Measurements from ENCODE around the gene HOXD11. TPM values are rescaled to one million over a fixed set of nuclear protein-coding genes. Genes with fewer than 3 reads are reported as not detected.

HOXD11 gene
- total RNA-seq, 1 donor from 2014 or later = 1.1 TPM

DNA sequence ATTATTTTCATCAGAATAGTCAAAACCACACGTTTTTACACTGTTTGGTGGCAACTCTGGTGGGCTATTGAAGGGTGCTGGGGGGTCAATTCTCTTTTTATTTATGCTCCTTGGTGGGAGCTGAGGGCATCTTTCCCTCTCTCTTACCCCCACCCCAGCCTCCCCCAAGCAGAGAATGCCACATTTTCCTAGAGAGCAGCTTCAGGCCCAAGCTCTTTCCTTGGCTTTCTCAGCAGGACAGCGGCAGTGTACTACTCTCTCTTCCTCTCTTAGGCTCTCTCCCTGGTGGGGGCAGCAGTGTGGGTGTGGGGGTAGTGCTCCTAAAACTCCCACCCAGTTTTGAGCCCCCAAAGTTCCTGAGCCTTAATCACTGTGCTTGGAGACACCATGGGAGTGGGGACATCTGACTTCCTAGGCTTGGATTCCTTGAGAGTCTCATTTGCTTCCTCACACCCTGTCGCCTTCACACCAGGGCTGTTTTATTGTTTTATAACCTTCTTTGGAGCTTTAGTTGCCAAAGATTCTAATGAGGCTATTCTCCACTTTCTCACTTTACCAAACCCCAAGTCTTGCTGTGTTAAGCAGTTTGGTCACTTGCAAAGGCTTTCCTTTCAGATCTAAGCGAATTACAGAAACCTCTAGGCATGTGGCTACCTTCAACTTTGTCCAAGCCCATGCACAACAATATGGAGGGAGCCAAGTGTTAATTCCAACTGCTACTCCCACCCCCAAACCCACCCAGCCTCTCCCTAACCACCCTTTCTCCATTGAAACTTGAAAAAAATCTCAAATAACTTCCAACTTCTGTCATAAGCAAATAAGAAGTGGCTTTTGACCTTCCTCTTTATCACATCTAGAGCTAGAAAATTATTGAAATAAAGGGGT, 38.2 kb downstream of the HOXD11 start:
- TF ChIP-seq, protein P1, sequence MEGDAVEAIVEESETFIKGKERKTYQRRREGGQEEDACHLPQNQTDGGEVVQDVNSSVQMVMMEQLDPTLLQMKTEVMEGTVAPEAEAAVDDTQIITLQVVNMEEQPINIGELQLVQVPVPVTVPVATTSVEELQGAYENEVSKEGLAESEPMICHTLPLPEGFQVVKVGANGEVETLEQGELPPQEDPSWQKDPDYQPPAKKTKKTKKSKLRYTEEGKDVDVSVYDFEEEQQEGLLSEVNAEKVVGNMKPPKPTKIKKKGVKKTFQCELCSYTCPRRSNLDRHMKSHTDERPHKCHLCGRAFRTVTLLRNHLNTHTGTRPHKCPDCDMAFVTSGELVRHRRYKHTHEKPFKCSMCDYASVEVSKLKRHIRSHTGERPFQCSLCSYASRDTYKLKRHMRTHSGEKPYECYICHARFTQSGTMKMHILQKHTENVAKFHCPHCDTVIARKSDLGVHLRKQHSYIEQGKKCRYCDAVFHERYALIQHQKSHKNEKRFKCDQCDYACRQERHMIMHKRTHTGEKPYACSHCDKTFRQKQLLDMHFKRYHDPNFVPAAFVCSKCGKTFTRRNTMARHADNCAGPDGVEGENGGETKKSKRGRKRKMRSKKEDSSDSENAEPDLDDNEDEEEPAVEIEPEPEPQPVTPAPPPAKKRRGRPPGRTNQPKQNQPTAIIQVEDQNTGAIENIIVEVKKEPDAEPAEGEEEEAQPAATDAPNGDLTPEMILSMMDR (conservative IDR thresholded peaks at IDR 0.05) = no peak
- peaks cover 98% of the 10 kb centered on the region for H3K27me3 Mint-ChIP-seq
- H3K9me3 Mint-ChIP-seq = no peaks in the 10 kb centered on the region
- H3K4me3 Mint-ChIP-seq = no peak overlapping the region
- H3K27ac Mint-ChIP-seq = no peak overlapping the region
- peaks cover 15% of the 10 kb centered on the region for H3K4me1 Mint-ChIP-seq (ENCODE audit: unreplicated experiment)
- H3K36me3 Mint-ChIP-seq = peaks cover 6% of the 10 kb centered on the region
- DNase-seq (ENCODE audit: extremely low spot score, unreplicated experiment) = no peak

DNA sequence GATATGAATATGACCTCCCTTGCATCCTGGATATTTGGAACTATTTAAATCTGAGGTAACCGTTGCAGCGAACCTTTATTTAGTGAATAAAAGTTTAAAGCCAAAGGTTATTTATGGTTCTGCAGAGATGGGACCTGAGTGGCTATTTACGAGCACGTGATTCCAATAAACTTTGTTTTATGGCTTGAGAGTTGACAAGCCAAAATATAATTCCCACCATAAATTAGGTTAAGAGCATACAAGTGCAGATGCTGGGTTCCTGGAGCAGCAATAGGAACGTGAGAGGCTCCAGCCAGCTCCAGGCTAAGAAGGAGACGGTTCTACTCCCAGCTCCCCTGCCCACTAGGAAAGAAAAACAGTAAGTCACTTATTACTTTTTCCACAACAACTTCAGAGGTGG, 39.0 kb downstream of the HOXD11 start:
- H3K4me1 Mint-ChIP-seq (ENCODE audit: unreplicated experiment) = peaks cover 17% of the 10 kb centered on the region

DNA sequence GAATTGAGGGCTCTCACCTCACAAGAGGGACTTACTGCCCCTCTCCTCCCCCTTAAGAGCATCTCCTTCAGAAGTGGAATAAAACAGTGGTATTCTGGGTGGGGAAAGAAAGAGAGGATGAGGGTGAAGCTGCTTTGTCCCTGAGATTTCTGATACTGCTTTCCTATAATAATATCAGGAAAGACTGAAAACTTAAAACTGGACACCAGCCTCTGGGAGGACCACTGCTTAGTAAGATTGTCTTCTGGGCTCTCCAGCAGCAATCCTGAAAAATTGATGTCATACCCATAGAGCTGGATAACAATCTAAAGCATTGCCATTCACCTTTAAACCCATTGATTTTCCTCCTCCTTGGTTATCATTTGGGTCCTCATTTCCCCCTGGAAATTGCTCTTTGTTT, 39.6 kb downstream of the HOXD11 start:
- H3K4me1 Mint-ChIP-seq (ENCODE audit: unreplicated experiment) = peaks cover 21% of the 10 kb centered on the region
- peak overlapping the region; percentile 44 for H3K4me3 Mint-ChIP-seq
- H3K27me3 Mint-ChIP-seq = peaks cover 100% of the 10 kb centered on the region
- no peak overlapping the region for H3K27ac Mint-ChIP-seq
- DNase-seq (ENCODE audit: extremely low spot score, unreplicated experiment) = no peak
- no peaks in the 10 kb centered on the region for H3K9me3 Mint-ChIP-seq
- peaks cover 8% of the 10 kb centered on the region for H3K36me3 Mint-ChIP-seq
- TF ChIP-seq, protein P1 (conservative IDR thresholded peaks at IDR 0.05) = no peak

More for the DNA sequence above, 39.0 kb downstream of the HOXD11 start:
- no peaks in the 10 kb centered on the region for H3K9me3 Mint-ChIP-seq
- no peak overlapping the region for H3K4me3 Mint-ChIP-seq
- TF ChIP-seq, protein P1 (conservative IDR thresholded peaks at IDR 0.05) = no peak
- H3K27me3 Mint-ChIP-seq = peaks cover 100% of the 10 kb centered on the region
- H3K36me3 Mint-ChIP-seq = peaks cover 8% of the 10 kb centered on the region
- no peak for DNase-seq (ENCODE audit: extremely low spot score, unreplicated experiment)
- H3K27ac Mint-ChIP-seq = no peak overlapping the region

DNA sequence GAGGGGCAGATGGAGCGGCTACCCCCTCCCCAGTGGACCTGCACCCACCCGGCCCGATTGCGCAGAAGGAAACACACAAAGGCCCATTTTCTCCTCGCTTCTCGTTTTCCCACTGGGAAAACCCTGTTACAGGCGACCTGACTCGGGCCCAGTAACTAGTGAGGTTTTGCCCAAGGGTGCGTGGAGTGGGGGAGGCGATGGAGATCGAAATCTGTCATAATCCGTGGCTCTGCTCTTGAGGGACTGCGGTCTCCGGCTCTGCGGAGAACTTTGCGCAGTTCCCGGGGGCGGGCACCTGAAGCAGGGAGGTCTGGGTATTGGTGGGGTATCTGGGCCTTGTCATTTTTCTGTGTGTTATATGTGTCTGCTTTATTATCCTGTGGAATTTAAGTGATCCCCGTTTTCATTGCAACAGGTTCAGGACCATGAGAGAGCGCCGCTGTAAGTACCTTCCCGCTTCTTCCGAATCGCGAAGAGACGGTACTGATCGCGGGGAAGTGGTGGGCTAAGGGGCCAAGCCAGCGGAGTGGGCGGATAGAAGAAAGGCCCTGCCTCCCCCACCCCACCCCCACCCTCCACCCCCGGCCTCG, 40.2 kb downstream of the HOXD11 start:
- Mint-ChIP-seq H3K27ac (no peak overlapping the region), H3K27me3 (peaks cover 94% of the 10 kb centered on the region), H3K4me1 (ENCODE audit: unreplicated experiment) (peaks cover 21% of the 10 kb centered on the region), H3K9me3 (no peaks in the 10 kb centered on the region), H3K4me3 (peak overlapping the region; percentile 72), H3K36me3 (peaks cover 8% of the 10 kb centered on the region)
- TF ChIP-seq, protein P1 (conservative IDR thresholded peaks at IDR 0.05) = no peak
- DNase-seq (ENCODE audit: extremely low spot score, unreplicated experiment) = no peak

DNA sequence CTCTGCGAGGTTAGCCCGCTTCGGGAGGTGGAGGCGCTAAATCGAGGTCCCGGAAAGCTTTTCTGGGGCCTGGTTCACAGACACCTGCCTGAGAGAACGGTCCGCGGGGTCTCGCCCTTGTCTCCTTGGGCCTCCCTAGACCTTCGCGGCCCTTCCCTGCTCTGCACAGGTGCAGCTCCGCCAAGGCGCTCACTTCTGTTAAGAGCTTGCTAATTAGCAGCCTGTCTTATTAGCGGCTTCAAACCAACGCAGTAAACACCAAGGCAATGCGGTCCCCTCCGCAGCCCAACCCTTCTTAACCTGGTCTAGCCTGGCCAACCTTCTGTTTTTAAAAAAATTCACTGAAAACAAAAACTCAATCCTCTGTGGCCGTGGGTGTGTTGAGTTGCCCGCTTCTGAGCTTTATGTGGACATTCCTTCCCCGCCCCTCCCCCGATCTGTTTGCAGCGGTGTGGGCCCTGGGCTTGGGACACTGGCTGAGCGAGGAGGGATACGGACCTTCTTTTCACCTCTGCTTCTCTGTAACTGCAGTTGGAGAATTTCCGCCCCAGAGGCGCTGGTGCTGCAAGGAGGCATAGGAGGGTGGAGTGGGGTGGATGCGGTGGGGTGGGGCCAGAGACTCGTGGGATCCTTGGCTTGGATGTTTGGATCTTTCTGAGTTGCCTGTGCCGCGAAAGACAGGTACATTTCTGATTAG, 40.9 kb downstream of the HOXD11 start:
- TF ChIP-seq, protein P1 (conservative IDR thresholded peaks at IDR 0.05) = no peak
- no peak for DNase-seq (ENCODE audit: extremely low spot score, unreplicated experiment)
- Mint-ChIP-seq H3K9me3 (no peaks in the 10 kb centered on the region), H3K4me3 (peak overlapping the region; percentile 76), H3K4me1 (ENCODE audit: unreplicated experiment) (peaks cover 21% of the 10 kb centered on the region), H3K27me3 (peaks cover 94% of the 10 kb centered on the region), H3K36me3 (peaks cover 8% of the 10 kb centered on the region), H3K27ac (peak overlapping the region; percentile 21)
